SK-N-MC (cell line): Measurements from ENCODE around the gene CD48.

ENCODE experiments used
- EZH2 ChIP-seq: fragments of 200-600 bp; sonication (generic); IDR thresholded peaks from one replicate; pipeline ENCODE4 v1.6.1; 2017; ENCODE audit warnings: antibody characterized with exemption
- POLR2AphosphoS5 ChIP-seq: IDR thresholded peaks from 2 replicates; pipeline ENCODE4 v1.6.1; 2012; ENCODE audit warnings: mild to moderate bottlenecking, low read depth, low read length, borderline replicate concordance

GRCh38 chr1:160637821-160638539 lies 73.6 kb downstream of the CD48 start:
- TF ChIP-seq EZH2: no peak
- no peak for TF ChIP-seq POLR2AphosphoS5
